HepG2 (cell line): ENCODE measurements around the gene FCRL5.

Source experiments
- HDAC6 ChIP-seq: fragments of 200-600 bp; sonication (generic); IDR thresholded peaks from 2 replicates; pipeline ENCODE4 v1.7.0; 2017; ENCODE audit warnings: mild to moderate bottlenecking, antibody characterized with exemption, low read length, low read depth
- RFX5 ChIP-seq: IDR thresholded peaks from 2 replicates; pipeline ENCODE4 v1.6.1; 2011; ENCODE audit warnings: low read depth, low read length, improper control_type of control experiment
- SIN3B ChIP-seq: fragments of 150-350 bp; IDR thresholded peaks from 2 replicates; pipeline ENCODE4 v1.6.1; 2014; ENCODE audit warnings: low read length
- UBTF ChIP-seq: sonication (generic); formaldehyde crosslinking; IDR thresholded peaks from 2 replicates; pipeline ENCODE4 v1.4.0; 2020; ENCODE audit warnings: mild to moderate bottlenecking, missing genetic modification reagents
- ZC3H13 ChIP-seq: sonication (generic); formaldehyde crosslinking; IDR thresholded peaks from 2 replicates; pipeline ENCODE4 v1.8.1; 2023; ENCODE audit warnings: mild to moderate bottlenecking, missing genetic modification reagents, moderate library complexity
- TF ChIP-seq, protein P1 (sequence below): sonication (generic); formaldehyde crosslinking; IDR thresholded peaks from 2 replicates; pipeline ENCODE4 v1.5.0; 2020; ENCODE audit warnings: mild to moderate bottlenecking, missing genetic modification reagents, moderate library complexity

GRCh38 chr1:157504646-157505045 lies 47.7 kb downstream of the FCRL5 start:
- no peak for TF ChIP-seq ZC3H13
- no peak for TF ChIP-seq SIN3B
- TF ChIP-seq RFX5: no peak
- TF ChIP-seq UBTF (CRISPR knock-in tag): no peak
- TF ChIP-seq, protein P1, sequence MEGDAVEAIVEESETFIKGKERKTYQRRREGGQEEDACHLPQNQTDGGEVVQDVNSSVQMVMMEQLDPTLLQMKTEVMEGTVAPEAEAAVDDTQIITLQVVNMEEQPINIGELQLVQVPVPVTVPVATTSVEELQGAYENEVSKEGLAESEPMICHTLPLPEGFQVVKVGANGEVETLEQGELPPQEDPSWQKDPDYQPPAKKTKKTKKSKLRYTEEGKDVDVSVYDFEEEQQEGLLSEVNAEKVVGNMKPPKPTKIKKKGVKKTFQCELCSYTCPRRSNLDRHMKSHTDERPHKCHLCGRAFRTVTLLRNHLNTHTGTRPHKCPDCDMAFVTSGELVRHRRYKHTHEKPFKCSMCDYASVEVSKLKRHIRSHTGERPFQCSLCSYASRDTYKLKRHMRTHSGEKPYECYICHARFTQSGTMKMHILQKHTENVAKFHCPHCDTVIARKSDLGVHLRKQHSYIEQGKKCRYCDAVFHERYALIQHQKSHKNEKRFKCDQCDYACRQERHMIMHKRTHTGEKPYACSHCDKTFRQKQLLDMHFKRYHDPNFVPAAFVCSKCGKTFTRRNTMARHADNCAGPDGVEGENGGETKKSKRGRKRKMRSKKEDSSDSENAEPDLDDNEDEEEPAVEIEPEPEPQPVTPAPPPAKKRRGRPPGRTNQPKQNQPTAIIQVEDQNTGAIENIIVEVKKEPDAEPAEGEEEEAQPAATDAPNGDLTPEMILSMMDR: no peak
- TF ChIP-seq HDAC6: no peak
